Measurements from ENCODE around the gene BHLHA15. TPM values are rescaled to one million over a fixed set of nuclear protein-coding genes. Genes with fewer than 3 reads are reported as not detected.

The BHLHA15 gene
- total and polyA plus RNA-seq, 3 donors from 2014 or later, result 0.50 to 2.4 TPM; not detected in 1

DNA sequence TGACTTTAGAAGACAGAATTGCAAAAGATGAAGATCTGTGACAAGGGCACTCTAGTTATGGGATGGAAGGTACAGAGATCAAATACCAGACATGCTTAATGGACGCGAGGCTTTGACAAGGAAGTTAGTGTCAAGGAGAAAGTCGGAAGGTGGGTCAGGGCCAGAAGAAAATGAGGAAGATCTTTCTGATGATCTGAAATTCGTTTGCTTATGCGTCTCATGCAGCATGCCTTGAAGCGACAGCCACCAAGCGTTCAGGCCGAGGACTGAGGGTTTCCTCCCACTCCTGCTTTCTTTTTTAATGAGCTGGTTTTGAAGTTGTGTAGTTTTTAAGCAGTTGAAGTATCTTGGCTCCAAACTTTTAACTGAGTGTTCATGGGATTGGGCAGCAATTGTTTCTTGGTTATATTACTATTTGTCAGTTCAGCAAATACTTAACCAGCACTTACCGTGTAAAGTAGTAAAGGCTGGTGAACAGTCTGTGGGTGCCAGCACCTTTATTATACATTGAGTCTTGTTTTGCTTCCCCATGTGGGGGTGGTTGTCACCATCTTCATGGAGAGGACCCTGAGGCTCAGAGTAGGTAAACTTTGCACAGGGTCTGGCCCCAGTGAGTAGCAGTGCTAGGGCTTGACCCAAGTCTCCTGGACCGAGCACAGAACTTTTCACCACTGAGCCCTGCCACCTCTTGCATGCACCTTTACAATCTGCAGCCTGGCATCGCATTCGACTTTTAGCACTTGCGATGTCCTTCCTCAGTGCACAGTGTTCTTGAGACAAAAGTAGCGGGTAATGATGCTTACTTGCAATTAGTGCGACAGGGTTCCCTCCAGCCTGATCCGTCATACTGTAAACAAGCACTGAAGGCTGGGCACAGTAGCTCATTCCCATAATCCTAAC is 14.3 kb upstream of the BHLHA15 start:
- intact Hi-C loops (cut with DNase I; ENCODE audit: low total_unique reads), result no loop called here
- no peak for TF ChIP-seq POLR2A (IDR thresholded peaks at IDR 0.05)
- TF ChIP-seq, protein P1, sequence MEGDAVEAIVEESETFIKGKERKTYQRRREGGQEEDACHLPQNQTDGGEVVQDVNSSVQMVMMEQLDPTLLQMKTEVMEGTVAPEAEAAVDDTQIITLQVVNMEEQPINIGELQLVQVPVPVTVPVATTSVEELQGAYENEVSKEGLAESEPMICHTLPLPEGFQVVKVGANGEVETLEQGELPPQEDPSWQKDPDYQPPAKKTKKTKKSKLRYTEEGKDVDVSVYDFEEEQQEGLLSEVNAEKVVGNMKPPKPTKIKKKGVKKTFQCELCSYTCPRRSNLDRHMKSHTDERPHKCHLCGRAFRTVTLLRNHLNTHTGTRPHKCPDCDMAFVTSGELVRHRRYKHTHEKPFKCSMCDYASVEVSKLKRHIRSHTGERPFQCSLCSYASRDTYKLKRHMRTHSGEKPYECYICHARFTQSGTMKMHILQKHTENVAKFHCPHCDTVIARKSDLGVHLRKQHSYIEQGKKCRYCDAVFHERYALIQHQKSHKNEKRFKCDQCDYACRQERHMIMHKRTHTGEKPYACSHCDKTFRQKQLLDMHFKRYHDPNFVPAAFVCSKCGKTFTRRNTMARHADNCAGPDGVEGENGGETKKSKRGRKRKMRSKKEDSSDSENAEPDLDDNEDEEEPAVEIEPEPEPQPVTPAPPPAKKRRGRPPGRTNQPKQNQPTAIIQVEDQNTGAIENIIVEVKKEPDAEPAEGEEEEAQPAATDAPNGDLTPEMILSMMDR (IDR thresholded peaks at IDR 0.05), result no peak
- Histone ChIP-seq H3K27ac (no peak overlapping the region), H3K36me3 (ENCODE audit: low read depth, missing control alignments) (no peaks in the 10 kb centered on the region), H3K27me3 (no peaks in the 10 kb centered on the region), H3K4me3 (no peak overlapping the region), H3K4me1 (no peaks in the 10 kb centered on the region), H3K9me3 (no peaks in the 10 kb centered on the region)
- no peak for DNase-seq
- 81 to 86% methylated on average over 16 of the region's 16 CpGs for WGBS, 2 donors

DNA sequence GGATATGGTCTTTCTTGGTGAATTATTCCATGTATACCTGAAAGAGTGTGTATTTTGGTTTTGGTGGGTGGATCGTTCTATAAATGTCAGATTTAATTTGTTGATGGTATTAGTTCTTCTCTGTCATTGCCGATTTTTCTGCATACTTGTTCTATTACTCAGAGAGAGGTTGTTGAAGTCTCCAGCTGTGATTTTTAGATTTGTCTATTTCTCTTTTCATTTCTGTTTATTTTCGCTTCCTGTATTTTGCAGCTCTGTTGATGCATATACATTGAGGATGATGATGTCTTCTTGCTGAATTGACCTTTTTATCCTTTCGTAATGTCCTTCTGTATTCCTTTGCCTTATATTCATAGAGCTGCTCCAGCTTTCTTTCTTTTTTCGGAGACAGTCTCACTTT is 12.1 kb upstream of the BHLHA15 start:
- Histone ChIP-seq H3K4me3 (no peak overlapping the region), H3K4me1 (no peaks in the 10 kb centered on the region), H3K36me3 (ENCODE audit: low read depth, missing control alignments) (no peaks in the 10 kb centered on the region), H3K9me3 (no peaks in the 10 kb centered on the region), H3K27me3 (no peaks in the 10 kb centered on the region), H3K27ac (no peak overlapping the region)
- DNase-seq, result no peak
- TF ChIP-seq, protein P1 (IDR thresholded peaks at IDR 0.05), result no peak
- WGBS, 2 donors, result 95 to 96% methylated on average over 5 of the region's 5 CpGs
- intact Hi-C loops (cut with DNase I; ENCODE audit: low total_unique reads), result no loop called here

DNA sequence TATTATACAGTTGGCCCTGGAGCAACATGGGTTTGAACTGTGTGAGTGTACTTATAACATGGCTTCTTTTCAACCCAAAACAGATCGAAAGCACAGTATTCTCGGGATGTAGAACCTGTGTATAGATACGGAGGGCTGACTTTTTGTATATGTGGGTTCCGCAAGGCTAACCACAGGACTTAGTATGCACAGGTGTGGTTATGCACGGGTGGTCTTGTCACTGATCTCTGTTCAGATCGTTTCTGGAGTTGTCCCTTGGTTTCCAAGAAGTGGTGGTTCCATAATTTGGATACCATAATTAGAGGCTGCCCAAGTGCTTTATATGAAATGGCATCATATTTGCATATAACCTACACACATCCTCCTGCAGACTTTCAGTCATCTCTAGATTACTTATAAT is 10.9 kb upstream of the BHLHA15 start:
- 89 to 91% methylated on average over 6 of the region's 6 CpGs for WGBS, 2 donors
- H3K4me3 ChIP-seq, result no peak overlapping the region

DNA sequence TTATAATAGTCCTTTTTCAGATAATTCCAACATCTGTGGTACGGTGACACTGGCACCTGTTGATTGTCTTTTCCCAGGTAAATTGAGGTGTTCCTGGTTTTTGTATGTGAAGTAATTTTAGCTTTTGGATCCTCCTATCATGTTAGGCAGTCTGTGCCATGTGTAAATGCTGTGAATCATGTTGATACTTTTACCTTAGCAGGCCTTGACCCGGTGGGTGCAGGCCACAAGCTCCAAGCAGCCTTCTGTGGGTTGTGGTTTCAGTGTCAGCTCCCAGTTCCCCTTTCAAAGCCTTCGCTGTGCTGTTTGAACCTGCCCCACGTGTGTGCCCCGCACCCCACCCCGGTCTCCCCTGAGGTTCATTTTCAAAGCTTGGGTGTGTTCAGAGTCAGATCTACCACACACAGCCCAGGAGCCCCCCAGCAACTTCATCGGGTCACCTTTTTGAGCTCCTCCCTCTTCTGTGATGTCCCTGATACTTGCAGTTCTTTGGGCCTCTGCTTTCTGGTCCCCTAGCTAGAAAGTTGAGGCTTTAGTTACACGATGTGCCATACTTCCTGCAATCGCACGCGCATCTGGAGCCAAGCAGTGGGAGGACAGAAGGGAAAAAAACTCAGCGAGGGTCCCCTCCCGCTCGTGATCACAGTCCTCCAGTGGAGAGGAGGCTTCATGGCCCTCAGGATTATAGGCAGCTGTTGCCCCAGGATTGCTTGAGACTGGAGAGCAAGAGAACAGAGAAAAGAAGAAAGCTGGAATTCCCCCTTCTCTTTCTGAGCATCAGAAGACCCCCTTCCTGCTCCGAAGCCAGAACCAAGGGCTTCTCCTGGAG is 8.7 kb upstream of the BHLHA15 start:
- DNase-seq, result no peak
- no peak overlapping the region for H3K27ac ChIP-seq
- WGBS, 2 donors, result 87 to 89% methylated on average over 15 of the region's 15 CpGs
- no peaks in the 10 kb centered on the region for H3K36me3 ChIP-seq (ENCODE audit: low read depth, missing control alignments)
- H3K9me3 ChIP-seq, result no peaks in the 10 kb centered on the region
- intact Hi-C loops (cut with DNase I; ENCODE audit: low total_unique reads), result no loop called here
- no peak for TF ChIP-seq POLR2A (IDR thresholded peaks at IDR 0.05)
- TF ChIP-seq, protein P1 (IDR thresholded peaks at IDR 0.05), result no peak
- H3K4me1 ChIP-seq, result no peaks in the 10 kb centered on the region
- H3K4me3 ChIP-seq, result no peak overlapping the region
- H3K27me3 ChIP-seq, result no peaks in the 10 kb centered on the region

More for the DNA sequence above, 10.9 kb upstream of the BHLHA15 start:
- DNase-seq, result no peak
- no peak overlapping the region for H3K27ac ChIP-seq
- H3K4me1 ChIP-seq, result no peaks in the 10 kb centered on the region
- no peaks in the 10 kb centered on the region for H3K27me3 ChIP-seq
- H3K9me3 ChIP-seq, result no peaks in the 10 kb centered on the region
- intact Hi-C loops (cut with DNase I; ENCODE audit: low total_unique reads), result no loop called here
- H3K36me3 ChIP-seq (ENCODE audit: low read depth, missing control alignments), result no peaks in the 10 kb centered on the region
- TF ChIP-seq, protein P1 (IDR thresholded peaks at IDR 0.05), result no peak
- no peak for TF ChIP-seq POLR2A (IDR thresholded peaks at IDR 0.05)
